ENCODE data around the gene TNFRSF12A.

DNA sequence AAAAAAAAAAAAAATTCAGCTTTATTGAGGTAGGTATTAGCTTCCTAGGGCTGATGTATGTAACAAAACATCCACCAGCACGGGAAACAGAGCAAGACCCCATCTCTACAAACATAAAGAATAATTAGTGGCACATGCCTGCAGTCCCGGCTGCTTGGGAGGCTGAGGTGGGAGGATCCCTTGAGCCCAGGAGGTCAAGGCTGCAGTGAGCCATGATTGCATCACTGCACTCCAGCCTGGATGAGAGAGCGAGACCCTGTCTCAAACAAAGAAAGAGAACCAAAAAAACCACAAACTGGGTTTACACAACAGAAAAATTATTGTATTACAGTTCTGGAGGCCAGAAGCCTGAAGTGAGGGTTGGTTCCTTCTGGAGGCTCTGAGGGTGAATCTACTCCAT lies 22.2 kb downstream of the TNFRSF12A start:
- TF ChIP-seq, protein P1, sequence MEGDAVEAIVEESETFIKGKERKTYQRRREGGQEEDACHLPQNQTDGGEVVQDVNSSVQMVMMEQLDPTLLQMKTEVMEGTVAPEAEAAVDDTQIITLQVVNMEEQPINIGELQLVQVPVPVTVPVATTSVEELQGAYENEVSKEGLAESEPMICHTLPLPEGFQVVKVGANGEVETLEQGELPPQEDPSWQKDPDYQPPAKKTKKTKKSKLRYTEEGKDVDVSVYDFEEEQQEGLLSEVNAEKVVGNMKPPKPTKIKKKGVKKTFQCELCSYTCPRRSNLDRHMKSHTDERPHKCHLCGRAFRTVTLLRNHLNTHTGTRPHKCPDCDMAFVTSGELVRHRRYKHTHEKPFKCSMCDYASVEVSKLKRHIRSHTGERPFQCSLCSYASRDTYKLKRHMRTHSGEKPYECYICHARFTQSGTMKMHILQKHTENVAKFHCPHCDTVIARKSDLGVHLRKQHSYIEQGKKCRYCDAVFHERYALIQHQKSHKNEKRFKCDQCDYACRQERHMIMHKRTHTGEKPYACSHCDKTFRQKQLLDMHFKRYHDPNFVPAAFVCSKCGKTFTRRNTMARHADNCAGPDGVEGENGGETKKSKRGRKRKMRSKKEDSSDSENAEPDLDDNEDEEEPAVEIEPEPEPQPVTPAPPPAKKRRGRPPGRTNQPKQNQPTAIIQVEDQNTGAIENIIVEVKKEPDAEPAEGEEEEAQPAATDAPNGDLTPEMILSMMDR (IDR thresholded peaks at IDR 0.05; ENCODE audit: low read depth, low read length): no peak
- TF ChIP-seq EZH2phosphoT487 (IDR thresholded peaks at IDR 0.05; ENCODE audit: low read depth): no peak
